Spleen (tissue), 7 donors: ENCODE results near the gene USH1G.

Experiments
- CTCF ChIP-seq, 11 experiments: fragments of 200-600 bp in 7 of 11; fragments of 450-650 bp in 4 of 11; sonication (generic) in 4 of 11; IDR thresholded peaks in 8 of 11; conservative IDR thresholded peaks in 3 of 11; 1 replicate in 7 of 11; 2 replicates in 4 of 11; pipeline versions ENCODE4 v1.4.0 to v1.8.0; 2016 to 2021; ENCODE audit warnings: antibody characterized with exemption in 11 of 11, inconsistent platforms in 4 of 11, mild to moderate bottlenecking in 1 of 11
- POLR2A ChIP-seq, 3 donors: fragments of 450-650 bp; IDR thresholded peaks; one replicate each; pipeline ENCODE4 v1.5.1; 2017; ENCODE audit warnings: antibody characterized with exemption in 3 of 3, mild to moderate bottlenecking in 1 of 3
- POLR2AphosphoS5 ChIP-seq, 3 donors: sonication (generic); formaldehyde crosslinking; IDR thresholded peaks; one replicate each; pipeline ENCODE4 v1.5.1; 2017; ENCODE audit warnings: antibody characterized with exemption in 3 of 3
- donor health status: DM: no; HTN: no; CAD: no; lungs with moderate emphysema.
- donor health status: DM: no; HTN: no; CAD: no.
- donor health status: DM: no; HTN: no; CAD: no.

GRCh38 chr17:74971842-74972106 is 48.7 kb upstream of the USH1G start:
- no peak for TF ChIP-seq CTCF (IDR thresholded peaks at IDR 0.05 in 8 of 11, conservative IDR thresholded peaks at IDR 0.05 in 3 of 11)
- TF ChIP-seq POLR2AphosphoS5 (IDR thresholded peaks at IDR 0.05) = no peak
- no peak for TF ChIP-seq POLR2A (IDR thresholded peaks at IDR 0.05)
